ENCODE measurements around the gene UBAP1L.
"Not testable (repeated sequence)": the region's sequence is repeated elsewhere in the genome, so short reads cannot be mapped to it uniquely, and the experiment has no call there.

UBAP1L gene

GRCh38 chr15:65082303-65082953 lies 32.6 kb downstream of the UBAP1L start:
- no peak for DNase-seq

GRCh38 chr15:65081758-65082157 lies 33.2 kb downstream of the UBAP1L start:
- no peak for DNase-seq

GRCh38 chr15:65081270-65081669 lies 33.7 kb downstream of the UBAP1L start:
- DNase-seq, result no peak

GRCh38 chr15:65079580-65079979 lies 35.4 kb downstream of the UBAP1L start:
- DNase-seq, result no peak

- DNase-seq, result no peak
These were observed 37.0 kb downstream of the UBAP1L start for GRCh38 chr15:65077981-65078352.

GRCh38 chr15:65077291-65077980 lies 37.6 kb downstream of the UBAP1L start:
- DNase-seq, result no peak

- DNase-seq, result no peak
These were observed 38.3 kb downstream of the UBAP1L start, which contains the start of gene KBTBD13 for GRCh38 chr15:65076486-65077290. KBTBD13 (plus strand) TSS chr15:65076746; CDS start chr15:65076816, 70 bp downstream.

- not testable (repeated sequence) for DNase-seq
These were observed 39.2 kb downstream of the UBAP1L start for GRCh38 chr15:65075607-65076395.

- DNase-seq, result not testable (repeated sequence)
These were observed 40.1 kb downstream of the UBAP1L start for GRCh38 chr15:65074946-65075345.

- DNase-seq, result no peak
These were observed 42.4 kb downstream of the UBAP1L start for GRCh38 chr15:65072617-65073016.

- no peak for DNase-seq
These were observed 43.0 kb downstream of the UBAP1L start for GRCh38 chr15:65072027-65072426.

- DNase-seq, result no peak
These were observed 43.6 kb downstream of the UBAP1L start for GRCh38 chr15:65071381-65071811.

- DNase-seq, result no peak
These were observed 45.0 kb downstream of the UBAP1L start for GRCh38 chr15:65069779-65070546.

GRCh38 chr15:65069179-65069578 lies 45.8 kb downstream of the UBAP1L start:
- DNase-seq, result no peak

- DNase-seq, result no peak
These were observed 46.6 kb downstream of the UBAP1L start for GRCh38 chr15:65068403-65068788.

- DNase-seq, result peak; percentile 30
These were observed 47.2 kb downstream of the UBAP1L start, which contains the start of gene RASL12 for GRCh38 chr15:65067645-65068402. RASL12 (minus strand) TSS chr15:65067991; CDS start chr15:65067835, 156 bp downstream.

- no peak for DNase-seq
These were observed 47.7 kb downstream of the UBAP1L start for GRCh38 chr15:65067317-65067644.

GRCh38 chr15:65066635-65067316 lies 48.2 kb downstream of the UBAP1L start:
- peak; percentile 23 for DNase-seq

- DNase-seq, result no peak
These were observed 48.9 kb downstream of the UBAP1L start for GRCh38 chr15:65066001-65066634.

- no peak for DNase-seq
These were observed 52.3 kb downstream of the UBAP1L start for GRCh38 chr15:65062726-65063125.
